HG02938 (cell line): ENCODE data around the gene FAM98A.
A peak's percentile ranks its signal among the peaks of the same experiment; 100 is the strongest.

Experiments used
- ATAC-seq: cut with Tn5 transposase; IDR thresholded peaks from one replicate; pipeline ENCODE4 v1.9.1; 2021; ENCODE audit warnings: mild to moderate bottlenecking, moderate library complexity; ENCODE audit not compliant: unreplicated experiment

The FAM98A gene

DNA sequence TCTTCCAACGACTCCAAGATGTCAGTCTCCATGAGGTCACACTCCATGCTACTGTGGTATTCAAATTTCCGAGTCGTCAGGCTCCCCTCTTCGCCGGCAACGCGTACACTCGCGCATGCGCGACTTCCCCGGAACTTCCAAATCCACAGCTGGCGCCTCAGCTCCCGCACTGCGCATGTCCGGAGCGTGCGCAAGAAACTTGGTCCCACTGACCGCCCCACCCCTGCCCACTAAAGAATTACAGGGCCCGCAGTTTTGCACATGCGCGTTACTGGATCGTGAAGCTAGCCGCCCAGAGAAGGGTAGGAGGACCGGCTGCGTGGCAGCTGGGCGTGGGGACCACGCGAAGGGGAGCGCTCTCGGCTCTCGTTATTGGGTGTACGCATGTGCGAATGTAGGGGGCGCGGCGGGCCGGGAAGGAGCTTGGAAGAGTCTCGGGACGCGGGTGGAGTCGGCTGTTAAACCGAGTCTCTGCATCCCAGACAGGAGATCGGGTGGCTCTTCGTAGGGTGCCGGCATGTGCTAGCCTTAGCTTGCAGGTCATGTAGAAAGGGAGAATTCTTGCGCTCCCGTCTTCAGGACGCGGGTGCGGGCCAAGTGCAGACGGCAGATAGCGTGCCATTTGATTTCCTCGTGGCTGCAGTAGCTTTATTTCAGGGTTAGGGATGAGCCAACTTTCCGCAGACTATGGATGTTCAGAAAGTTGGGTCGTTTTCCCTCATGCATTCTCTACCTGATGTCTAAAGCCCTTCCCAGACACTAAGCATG, at the start of gene FAM98A:
FAM98A (minus strand) TSS at position 125 of the 768 bp plus-strand sequence; CDS start at position 47, 78 bp downstream.
- peak; percentile 89 for ATAC-seq

DNA sequence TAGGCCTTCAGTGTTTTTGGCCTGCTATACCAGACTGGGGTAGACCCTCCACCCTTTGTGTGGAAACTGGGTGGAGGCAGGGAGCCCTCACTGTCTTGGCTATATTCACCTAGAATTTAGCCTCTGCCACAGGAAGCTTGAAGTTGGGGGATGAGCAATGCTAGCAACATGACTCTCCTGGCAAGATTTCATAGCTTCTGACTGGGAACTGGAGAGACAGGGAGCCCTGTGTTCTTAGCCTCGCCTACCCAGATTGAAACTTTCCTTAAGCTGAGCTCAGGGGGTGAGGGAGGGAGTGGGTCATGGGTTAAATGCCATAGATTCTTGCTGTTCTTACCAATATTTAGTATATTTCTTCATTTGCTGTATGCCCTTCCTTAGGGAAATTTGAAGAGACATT, 46.8 kb upstream of the FAM98A start:
- no peak for ATAC-seq

DNA sequence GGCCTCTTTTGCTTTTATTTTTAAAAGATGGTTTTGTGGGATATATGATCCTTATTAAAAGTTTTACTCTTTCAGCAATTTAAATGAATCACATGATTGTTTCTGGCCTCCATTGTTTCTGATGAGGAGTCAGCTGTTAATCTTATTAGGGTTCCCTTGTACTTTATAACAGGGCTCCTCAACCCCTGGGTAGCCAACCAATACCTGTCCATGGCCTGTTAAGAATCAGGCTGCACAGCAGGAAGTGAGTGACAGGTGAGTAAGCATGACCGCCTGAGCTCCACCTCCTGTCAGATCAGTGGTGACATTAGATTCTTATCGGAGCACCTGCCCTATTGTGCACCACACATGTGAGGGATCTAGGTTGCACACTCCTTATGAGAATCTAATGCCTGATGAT, 45.1 kb upstream of the FAM98A start:
- ATAC-seq, result no peak

DNA sequence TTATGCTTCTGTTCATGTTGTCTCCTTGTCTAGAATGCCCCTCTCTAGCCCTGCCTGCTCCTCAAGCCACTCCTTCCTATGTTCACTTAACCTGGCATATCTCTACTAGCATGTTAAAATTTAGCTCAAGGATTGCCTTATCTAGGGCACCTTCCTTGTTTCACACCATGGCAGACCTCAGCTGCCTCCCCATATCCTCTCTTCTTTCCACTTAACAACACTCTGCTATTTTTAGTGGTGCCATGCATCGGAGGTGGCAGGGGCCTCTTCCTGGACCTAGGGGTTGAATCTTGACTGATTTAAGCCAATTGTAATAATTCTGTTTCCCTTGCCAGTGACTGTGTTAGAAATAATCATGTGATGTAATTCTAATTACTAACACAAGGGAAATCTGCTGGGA, 36.9 kb upstream of the FAM98A start:
- ATAC-seq, result no peak

DNA sequence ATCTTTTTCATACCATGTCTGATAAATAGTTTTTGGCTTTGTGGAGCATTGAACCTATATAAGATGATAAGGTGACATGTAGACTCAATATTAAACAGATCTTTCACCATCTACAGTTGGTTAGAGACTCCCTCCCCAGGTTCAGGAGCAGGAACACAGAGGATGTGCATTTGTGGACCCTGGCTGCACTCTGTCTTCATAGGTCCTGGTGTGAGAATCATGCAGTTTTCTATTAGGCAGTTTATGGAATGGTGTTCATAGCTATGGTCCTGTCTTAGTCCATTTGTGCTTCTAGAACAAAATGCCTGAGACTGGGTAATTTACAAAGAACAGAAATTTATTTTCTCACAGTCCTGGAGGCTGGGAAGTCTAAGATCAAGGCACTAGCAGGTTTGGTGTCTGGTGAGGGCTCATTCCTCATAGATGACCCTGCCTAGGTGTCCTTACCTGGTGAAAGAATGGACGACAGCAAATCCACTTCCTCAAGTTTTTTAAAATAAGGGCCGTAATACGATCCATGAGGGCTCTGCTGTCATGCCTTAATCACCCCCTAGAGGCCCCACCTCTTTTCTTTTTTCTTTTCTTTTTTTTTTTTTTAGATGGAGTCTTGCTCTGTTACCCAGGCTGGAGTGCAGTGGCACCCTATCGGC, 35.3 kb upstream of the FAM98A start:
- ATAC-seq, result no peak

DNA sequence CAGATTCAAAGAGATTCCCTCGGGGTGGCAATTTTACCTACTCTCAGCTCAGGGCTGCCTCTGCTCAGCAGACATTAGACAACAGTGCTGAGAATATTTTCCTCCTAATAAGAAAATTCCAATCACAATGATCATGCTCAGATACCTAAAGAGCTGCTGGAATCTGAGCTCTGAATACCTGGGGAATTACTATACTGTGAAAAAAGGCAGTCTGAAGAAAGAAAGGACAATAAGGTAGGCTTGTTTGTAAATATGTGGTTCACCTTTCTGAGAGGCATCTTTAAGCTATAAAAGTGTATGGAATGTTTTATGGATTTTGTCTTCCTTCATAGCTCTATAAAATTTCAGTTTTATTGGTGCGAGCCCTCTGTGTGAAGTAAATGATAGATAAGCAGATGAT, 34.2 kb upstream of the FAM98A start:
- ATAC-seq, result no peak

DNA sequence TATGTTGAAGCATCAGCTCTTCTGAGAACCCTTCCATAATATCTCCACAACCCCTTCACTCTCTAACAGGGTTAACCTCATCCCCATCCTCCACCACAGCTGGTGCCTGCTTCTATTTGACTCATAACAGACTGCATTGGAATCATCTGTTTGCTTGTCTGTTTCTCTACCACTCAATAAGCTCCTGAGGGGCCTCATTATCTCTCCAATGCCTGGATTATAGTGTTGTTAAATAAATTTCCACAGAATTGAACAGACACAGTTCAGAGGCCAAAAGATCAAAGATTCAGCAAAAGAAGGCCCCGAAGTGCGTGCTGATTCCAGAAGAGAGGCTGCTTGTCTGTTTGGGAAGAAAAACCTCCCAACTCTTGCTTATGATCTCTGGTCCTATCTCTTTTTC, 33.7 kb upstream of the FAM98A start:
- no peak for ATAC-seq

DNA sequence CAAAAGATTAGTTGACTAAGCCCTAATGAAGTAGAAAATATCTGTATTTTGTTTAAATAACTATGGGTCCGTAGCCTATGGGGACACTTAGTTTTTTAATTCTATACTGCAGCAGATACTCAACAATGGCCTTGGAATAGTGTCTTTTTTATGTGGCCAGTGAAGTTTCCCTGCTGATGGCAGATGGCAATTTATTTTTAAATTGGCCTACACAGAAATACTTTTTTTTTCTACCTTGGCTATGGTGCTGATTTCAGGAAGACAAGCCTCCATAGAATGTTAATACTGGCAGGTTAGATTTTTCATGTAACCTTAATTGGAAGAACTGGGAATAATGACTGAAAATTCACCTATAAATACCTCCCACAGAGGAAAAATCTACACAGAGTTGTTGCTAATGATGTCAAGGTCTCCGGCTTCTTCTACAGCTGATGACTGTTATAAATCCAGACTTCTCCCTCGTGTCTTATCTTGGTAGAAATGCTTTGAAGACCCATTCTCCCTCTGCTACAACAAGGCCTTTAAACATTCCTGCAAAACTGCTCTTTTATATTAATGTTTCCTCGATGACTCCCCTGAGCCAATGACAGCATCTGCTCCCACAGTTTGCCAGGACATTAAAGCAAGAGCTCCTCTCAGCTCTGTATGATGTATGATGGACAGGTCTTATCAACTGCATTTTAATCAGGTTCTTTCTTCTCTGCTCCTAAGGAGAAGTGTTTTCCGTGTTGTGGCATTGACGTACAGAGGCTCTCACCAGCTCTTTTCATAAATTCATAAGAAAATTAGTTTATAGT, 29.1 kb upstream of the FAM98A start:
- no peak for ATAC-seq

DNA sequence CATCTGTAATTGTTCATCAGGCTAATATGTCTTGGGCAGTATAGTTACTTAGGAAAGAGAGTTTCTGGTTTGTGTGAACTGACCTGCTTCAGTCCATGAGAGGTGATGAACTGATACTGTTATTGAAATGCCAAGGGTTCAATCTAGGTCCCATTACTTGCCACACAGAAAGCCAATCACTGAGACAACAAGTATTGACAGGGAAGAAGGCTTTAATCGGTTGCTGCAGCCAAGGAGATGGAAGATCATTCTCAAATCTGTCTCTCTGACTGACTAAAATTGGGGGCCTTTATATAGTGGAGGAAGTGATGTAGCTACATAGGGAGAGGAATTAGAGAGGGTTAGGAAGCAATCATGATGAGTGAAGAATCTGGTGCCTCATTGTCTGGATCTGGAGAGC, 19.9 kb upstream of the FAM98A start:
- no peak for ATAC-seq

DNA sequence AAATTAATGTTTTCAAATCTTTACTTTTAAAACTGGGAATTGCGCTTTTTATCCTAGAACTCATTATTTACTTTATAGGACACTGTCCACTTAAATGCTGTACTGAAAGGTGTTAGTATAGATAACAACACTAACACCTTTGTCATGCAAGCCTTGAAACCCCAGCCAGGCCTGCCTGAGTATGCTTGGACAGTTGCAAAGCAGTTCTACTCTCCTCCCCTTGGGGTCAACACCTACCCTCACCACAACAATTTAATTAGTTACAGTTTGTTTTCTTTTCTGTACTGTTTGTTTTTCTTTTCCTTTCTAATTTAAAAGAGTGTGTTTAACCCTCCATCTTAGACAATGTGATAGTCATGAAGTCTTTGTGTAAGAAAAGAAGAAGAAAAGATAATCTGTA, 18.9 kb upstream of the FAM98A start:
- no peak for ATAC-seq

DNA sequence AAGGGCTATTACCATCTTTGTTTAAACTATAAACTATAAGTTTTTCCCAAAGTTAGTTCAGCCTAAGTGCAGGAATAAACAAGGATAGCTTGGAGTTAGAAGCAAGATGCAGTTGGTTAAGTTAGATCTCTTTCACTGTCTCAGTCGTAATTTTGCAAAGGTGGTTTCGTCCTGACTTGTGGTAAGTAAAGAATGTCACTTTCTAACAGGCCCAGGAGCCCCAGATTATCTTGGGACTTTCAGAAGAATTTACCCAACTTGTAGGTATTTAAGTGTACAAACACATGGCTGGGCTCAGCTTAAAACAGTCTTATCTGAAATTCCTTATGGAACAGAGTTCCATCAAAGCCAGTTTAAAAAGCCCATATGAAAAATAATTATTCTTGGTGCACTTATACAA, 18.3 kb upstream of the FAM98A start:
- no peak for ATAC-seq

DNA sequence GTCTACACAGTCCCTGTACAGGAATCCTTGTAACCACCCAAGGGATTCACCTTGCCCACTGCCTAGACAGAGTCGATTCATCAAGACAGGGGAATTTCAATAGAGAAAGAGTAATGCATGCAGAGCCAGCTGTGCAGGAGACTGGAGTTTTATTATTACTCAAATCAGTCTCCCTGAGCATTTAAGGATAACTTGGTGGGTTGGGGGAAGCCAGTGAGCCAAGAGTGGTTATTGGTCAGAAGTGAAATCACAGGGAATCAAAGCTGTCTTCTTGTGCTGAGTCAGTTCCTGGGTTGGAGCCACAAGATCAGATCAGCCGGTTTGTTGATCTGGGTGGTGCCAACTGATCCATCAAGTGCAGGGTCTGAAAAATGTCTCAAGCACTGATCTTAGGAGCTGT, 17.8 kb upstream of the FAM98A start:
- no peak for ATAC-seq

DNA sequence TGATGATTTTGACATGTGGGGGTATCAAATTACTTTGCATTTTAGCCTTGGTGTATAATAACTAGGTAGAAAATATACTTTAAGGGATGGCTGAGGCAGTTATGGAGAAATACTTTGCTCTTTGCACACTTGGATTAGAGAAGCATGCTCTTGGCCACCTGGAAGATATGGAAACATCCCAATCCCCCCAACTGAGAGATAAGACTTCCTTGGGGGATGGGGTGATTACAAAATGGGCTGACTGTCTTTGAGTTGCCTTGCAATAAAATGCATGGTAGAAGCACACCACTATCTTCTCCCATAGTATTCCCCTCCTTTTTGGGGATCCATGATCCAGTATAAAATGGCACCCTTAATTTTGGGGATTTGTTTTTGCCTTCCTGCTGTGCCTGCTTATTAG, 15.1 kb upstream of the FAM98A start:
- no peak for ATAC-seq

DNA sequence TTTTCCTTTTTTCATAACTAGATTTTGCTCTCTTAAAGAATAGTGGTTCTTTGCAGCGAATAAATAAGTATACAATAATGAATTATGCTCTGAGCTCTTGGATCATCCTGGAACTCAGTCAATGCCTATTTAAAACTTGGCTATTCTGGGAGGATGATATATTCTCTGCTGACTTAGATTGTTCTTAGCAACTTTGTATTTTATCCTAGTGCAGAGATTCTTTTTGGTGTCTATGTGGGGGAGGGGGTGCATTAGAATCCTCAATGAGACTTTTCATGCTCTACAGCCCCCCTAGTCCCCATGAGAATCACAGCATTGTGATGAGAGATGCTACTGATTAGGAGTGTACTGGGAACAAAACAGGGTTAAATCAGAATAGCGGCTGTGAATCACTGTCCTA, 8.8 kb upstream of the FAM98A start:
- ATAC-seq, result no peak

DNA sequence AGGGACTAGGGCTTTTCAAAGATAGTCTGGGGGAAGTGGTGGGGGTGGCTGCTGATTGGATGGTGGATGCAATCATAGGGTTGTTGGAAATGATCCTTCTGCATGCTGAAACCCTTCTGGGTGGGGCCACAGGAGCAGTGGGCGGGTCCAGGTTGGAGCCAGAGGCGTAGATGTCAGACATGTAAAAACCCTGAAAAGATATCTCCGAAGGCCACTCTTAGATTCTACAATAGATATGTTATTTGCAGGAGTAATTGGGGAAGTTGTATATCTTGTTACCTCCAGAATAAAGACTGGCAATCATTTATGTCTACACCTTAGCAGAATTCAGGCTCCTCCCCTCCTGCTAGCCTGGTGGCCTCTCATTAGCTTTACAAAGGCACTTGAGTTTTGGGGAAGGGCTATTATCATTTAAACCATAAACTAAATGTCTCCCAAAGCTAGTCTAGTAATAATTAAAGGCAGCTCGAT, 8.2 kb upstream of the FAM98A start:
- no peak for ATAC-seq

DNA sequence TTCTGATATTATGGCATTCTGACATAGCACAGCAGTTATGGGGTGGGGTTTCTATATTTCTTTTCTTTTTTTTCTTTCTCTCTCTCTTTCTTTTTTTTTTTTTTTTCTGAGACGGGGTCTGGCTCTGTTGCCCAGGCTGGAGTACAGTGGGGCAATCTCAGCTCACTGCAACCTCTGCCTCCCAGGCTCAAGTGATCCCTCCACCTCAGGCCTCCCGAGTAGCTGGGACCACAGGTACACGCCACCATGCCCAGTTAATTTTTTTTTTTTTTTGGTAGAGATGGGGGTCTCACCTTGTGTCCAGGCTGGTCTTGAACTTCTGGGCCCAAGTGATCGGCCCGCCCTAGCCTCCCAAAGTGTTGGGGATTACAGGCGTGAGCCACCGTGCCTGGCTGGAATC, 7.5 kb upstream of the FAM98A start:
- ATAC-seq, result no peak

DNA sequence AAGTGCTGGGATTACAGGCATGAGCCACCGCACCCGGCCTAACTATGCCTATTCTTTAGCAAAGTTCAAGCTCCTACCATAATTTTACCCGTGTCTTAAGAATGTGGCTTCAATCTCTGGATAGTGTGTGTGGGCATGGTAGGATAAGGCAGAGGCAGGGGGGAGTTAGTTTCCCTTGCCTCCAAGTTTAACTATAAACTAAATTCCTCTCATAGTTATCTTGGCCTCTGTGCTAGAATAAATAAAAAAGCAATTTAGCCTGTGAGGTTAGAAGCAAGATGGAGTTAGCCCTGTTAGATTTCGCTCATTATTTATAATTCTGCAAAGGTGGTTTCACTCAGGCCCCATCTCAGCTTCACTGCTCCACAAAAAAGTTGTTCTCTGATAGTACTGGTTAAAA, 7.0 kb upstream of the FAM98A start:
- no peak for ATAC-seq

DNA sequence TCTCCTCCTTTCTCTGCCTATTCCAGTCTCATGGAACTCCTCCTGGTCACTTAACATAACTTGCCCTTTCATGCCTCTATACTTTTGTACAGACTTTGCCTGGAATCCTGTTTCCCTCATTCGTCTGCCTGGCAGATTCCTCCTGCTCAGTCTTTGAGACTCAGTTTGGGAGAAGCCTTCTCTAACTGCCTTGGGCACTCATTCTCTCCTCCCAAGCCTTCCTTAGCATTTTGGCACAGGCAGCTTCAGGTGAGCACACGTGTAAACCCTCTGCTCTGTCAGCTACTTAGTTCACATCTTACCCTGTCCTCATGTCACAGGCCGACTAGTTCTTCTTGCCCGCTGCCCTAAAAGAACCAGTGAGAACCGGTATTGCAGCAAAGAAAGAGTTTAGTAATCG, 6.0 kb upstream of the FAM98A start:
- ATAC-seq, result no peak

DNA sequence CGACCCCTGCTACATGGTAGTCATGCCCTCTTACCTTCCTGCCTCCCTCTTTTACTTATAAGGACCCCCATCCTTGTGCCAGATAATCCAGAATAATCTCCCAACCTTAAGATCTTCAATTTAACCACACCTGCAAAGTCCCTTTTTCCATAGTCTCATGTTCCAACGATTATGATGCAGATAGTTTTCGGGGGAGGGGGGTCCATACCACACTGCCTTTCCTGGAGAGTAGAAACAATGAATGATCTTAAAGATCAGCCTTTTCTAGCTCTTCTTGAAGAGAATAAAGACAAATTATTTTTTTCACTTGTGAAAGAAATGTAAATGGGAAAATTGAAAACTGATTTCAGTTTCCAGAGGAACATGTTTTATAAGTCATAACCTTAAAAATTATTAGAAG, 4.3 kb upstream of the FAM98A start:
- ATAC-seq, result no peak

DNA sequence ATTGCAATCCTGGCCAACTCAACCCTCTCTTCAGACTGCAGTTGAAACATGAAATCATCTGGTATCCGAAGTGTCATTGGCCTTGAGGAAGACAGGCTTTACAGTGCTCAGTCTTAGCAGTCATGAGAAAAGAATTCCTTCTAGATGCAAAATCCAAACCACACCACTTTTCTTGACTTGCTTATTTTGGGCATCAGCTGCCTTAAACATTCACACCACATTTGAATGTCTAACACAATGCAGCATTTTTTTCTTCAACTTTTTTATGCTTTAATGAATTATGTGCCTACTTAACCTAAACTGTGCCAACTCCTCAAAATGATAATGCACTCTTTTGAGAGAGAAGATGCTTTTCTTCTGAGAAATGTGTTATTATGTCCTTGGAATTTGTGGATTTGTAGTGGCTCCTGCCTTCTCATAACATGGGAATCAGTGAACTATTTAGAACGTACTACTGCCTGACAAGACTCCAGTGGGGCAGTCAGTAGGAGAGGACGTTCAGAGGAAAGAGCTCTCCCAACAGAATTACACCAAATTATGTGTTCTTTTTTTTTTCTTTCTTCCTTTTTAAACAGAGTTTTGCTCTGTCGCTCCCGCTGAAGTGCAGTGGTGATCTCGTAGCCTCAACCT, 3.2 kb upstream of the FAM98A start:
- no peak for ATAC-seq

DNA sequence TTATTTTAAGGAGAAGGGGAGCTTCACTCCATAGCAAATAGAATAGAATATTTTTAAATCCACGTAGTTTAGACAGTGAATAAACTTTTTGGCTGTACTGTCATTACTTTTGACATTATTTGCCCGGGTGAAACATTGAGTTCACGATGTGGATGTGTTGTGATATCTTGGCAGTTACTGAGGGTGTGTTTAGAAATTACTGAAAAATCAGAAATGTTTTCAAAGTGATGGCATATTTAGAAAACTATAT, 769 bp upstream of the FAM98A start:
- no peak for ATAC-seq
